HepG2 (cell line): ENCODE results near the gene FBXW5. TPM values are rescaled to one million over a fixed set of nuclear protein-coding genes. Genes with fewer than 3 reads are reported as not detected.

ENCODE experiments used
- ATAC-seq: fragments of 200-7000 bp; cut with Tn5 transposase; 3 replicates; pipeline ENCODE4 v1.9.1; 2020; ENCODE audit warnings: mild to moderate bottlenecking, moderate library complexity
- BruUV-seq: library from RNA; stranded (reverse); fragments of 400-500 nt; replicated peaks from 2 replicates; lab custom pipeline; 2021; lab: Mats Ljungman, UMichigan
- CTCF ChIA-PET: fragments of 300-600 bp; formaldehyde crosslinking; extraction: SDS; loops from one replicate; lab custom pipeline; 2021; ENCODE audit warnings: low total read pairs, inconsistent platforms, low intra/inter-chr PET ratio; lab: Yijun Ruan, JAX
- POLR2A ChIA-PET: fragments of 350-600 bp; sonication (Branson Sonifier 250); formaldehyde crosslinking; loops from one replicate; lab custom pipeline; 2020; ENCODE audit warnings: antibody characterized with exemption, inconsistent platforms; lab: Yijun Ruan, JAX
- DNase-seq: peaks from one replicate; pipeline ENCODE4 v3.0.0-alpha.2; 2015; ENCODE audit warnings: low spot score
- FAIRE-seq: peaks from 3 replicates; lab custom pipeline; 2011; peaks lifted over from hg19 to GRCh38; lab: Jason Lieb, UNC
- H2AFZ ChIP-seq: one replicate; pipeline ENCODE4 v1.6.1; 2011; ENCODE audit warnings: low read length, inconsistent platforms
- H3K27ac ChIP-seq: fragments of 300-600 bp; 3 replicates; pipeline ENCODE4 v1.8.0; 2011; ENCODE audit warnings: mixed run types, mild to moderate bottlenecking, mixed read lengths, low read length, inconsistent platforms; ENCODE audit not compliant: insufficient read depth; ENCODE audit errors: extremely low read length
- H3K27me3 ChIP-seq, 2 experiments: fragments of 200-600 bp in 1 of 2; 2 replicates in 1 of 2; 3 replicates in 1 of 2; pipeline versions ENCODE4 v1.6.0 to v1.8.0; 2011; ENCODE audit warnings: low read length in 2 of 2, mild to moderate bottlenecking in 2 of 2, moderate library complexity in 2 of 2, inconsistent platforms in 1 of 2; ENCODE audit not compliant: insufficient read depth in 2 of 2, control insufficient read depth in 1 of 2
- H3K36me3 ChIP-seq, 2 experiments: fragments of 200-600 bp in 1 of 2; replicated peaks in 1 of 2; 2 replicates in 1 of 2; 3 replicates in 1 of 2; pipeline versions ENCODE4 v1.5.1 to v1.8.0; 2011; ENCODE audit warnings: low read length in 2 of 2, inconsistent platforms in 1 of 2; ENCODE audit not compliant: insufficient read depth in 2 of 2, control insufficient read depth in 1 of 2
- H3K4me1 ChIP-seq: 2 replicates; pipeline ENCODE4 v1.5.1; 2012; ENCODE audit warnings: low read length, inconsistent platforms; ENCODE audit not compliant: insufficient read depth
- H3K4me2 ChIP-seq: 2 replicates; pipeline ENCODE4 v1.6.0; 2011; ENCODE audit warnings: low read depth, low read length, inconsistent platforms
- H3K4me3 ChIP-seq, 3 experiments: fragments of 200-600 bp in 1 of 3; sonication (generic), shearing (Covaris generic) in 1 of 3; replicated peaks in 1 of 3; 2 replicates each; pipeline ENCODE4 v1.5.1; 2011 to 2016; ENCODE audit warnings: low read length in 3 of 3, inconsistent platforms in 2 of 3, low read depth in 2 of 3, mild to moderate bottlenecking in 2 of 3, control low read depth in 1 of 3, mixed read lengths in 1 of 3; ENCODE audit not compliant: insufficient read depth in 1 of 3
- H3K79me2 ChIP-seq: one replicate; pipeline ENCODE4 v1.6.1; 2011; ENCODE audit warnings: low read length, inconsistent platforms; ENCODE audit not compliant: insufficient read depth
- H3K9ac ChIP-seq: 2 replicates; pipeline ENCODE4 v1.6.0; 2011; ENCODE audit warnings: mild to moderate bottlenecking, low read depth, low read length, inconsistent platforms; ENCODE audit not compliant: insufficient read depth
- H3K9me3 ChIP-seq: 2 replicates; pipeline ENCODE4 v1.5.1; 2012; ENCODE audit warnings: mild to moderate bottlenecking, low read length
- H4K20me1 ChIP-seq: 2 replicates; pipeline ENCODE4 v1.6.0; 2011; ENCODE audit warnings: inconsistent platforms, mild to moderate bottlenecking, low read length, moderate library complexity; ENCODE audit not compliant: insufficient read depth
- CEBPZ ChIP-seq: IDR thresholded peaks from 2 replicates; pipeline ENCODE4 v1.6.1; 2012; ENCODE audit warnings: low read length, improper control_type of control experiment
- CERS6 ChIP-seq: sonication (generic); formaldehyde crosslinking; IDR thresholded peaks from 2 replicates; pipeline ENCODE4 v1.5.0; 2020; ENCODE audit warnings: missing genetic modification reagents
- CREB3 ChIP-seq: sonication (generic); formaldehyde crosslinking; IDR thresholded peaks from 2 replicates; pipeline ENCODE4 v1.5.0; 2020; ENCODE audit warnings: missing genetic modification reagents
- DRAP1 ChIP-seq: IDR thresholded peaks from 2 replicates; pipeline ENCODE4 v1.6.1; 2016; ENCODE audit warnings: missing genetic modification reagents, missing compliant biosample characterization
- FOXA1 ChIP-seq, 2 experiments: fragments of 450-650 bp in 1 of 2; sonication (generic) in 1 of 2; formaldehyde crosslinking in 1 of 2; IDR thresholded peaks; 2 replicates each; pipeline versions ENCODE4 v1.4.0 to v1.6.1; 2016 to 2020; ENCODE audit warnings: missing genetic modification reagents in 1 of 2
- JARID2 ChIP-seq: sonication (generic); formaldehyde crosslinking; IDR thresholded peaks from 2 replicates; pipeline ENCODE4 v1.8.1; 2023; ENCODE audit warnings: missing genetic modification reagents, inconsistent platforms; ENCODE audit not compliant: insufficient replicate concordance
- KLF9 ChIP-seq: IDR thresholded peaks from 2 replicates; pipeline ENCODE4 v1.6.1; 2016; ENCODE audit warnings: low read depth
- RFX3 ChIP-seq: IDR thresholded peaks from 2 replicates; pipeline ENCODE4 v1.6.1; 2016; ENCODE audit warnings: missing biosample characterization, missing genetic modification reagents
- TP53 ChIP-seq: sonication (generic); formaldehyde crosslinking; conservative IDR thresholded peaks from 2 replicates; pipeline ENCODE4 v1.4.0; 2020; ENCODE audit warnings: missing genetic modification reagents
- ZBTB46 ChIP-seq: sonication (generic); formaldehyde crosslinking; IDR thresholded peaks from 2 replicates; pipeline ENCODE4 v1.4.0; 2020; ENCODE audit warnings: mild to moderate bottlenecking, missing genetic modification reagents, borderline replicate concordance
- ZNF292 ChIP-seq: sonication (generic); formaldehyde crosslinking; IDR thresholded peaks from 2 replicates; pipeline ENCODE4 v1.8.1; 2022; ENCODE audit warnings: mild to moderate bottlenecking, low read depth, missing genetic modification reagents, borderline replicate concordance
- ZNF331 ChIP-seq: sonication (generic); formaldehyde crosslinking; IDR thresholded peaks from 2 replicates; pipeline ENCODE4 v1.4.0; 2020; ENCODE audit warnings: missing genetic modification reagents
- ZNF33B ChIP-seq: sonication (generic); formaldehyde crosslinking; IDR thresholded peaks from 2 replicates; pipeline ENCODE4 v1.5.1; 2020; ENCODE audit warnings: mild to moderate bottlenecking, missing genetic modification reagents
- ZNF451 ChIP-seq: sonication (generic); formaldehyde crosslinking; IDR thresholded peaks from 2 replicates; pipeline ENCODE4 v1.5.0; 2020; ENCODE audit warnings: mild to moderate bottlenecking, missing genetic modification reagents
- ZNF777 ChIP-seq: sonication (generic); formaldehyde crosslinking; IDR thresholded peaks from 2 replicates; pipeline ENCODE4 v1.4.0; 2020; ENCODE audit warnings: missing genetic modification reagents
- ZSCAN30 ChIP-seq: sonication (generic); formaldehyde crosslinking; IDR thresholded peaks from 2 replicates; pipeline ENCODE4 v1.5.0; 2020; ENCODE audit warnings: mild to moderate bottlenecking, missing genetic modification reagents
- WGBS: methylation state at CpG from one replicate; pipeline ENCODE4 v1.1.6; 2017; ENCODE audit warnings: low lambda C conversion rate; 5-methylcytosine and 5-hydroxymethylcytosine counted together
- in situ Hi-C: cut with HindIII; loops from 2 replicates; pipeline ENCODE4 v1.10.0; 2017; ENCODE audit warnings: low pct_unique_long_range_greater_than_20kb; ENCODE audit not compliant: extremely low pct_ligation_motif_present
- intact Hi-C: fragments of 100-400 bp; cut with micrococcal nuclease; formaldehyde crosslinking; loops from one replicate; pipeline ENCODE4 v1.10.0; 2022; ENCODE audit not compliant: unreplicated experiment
- polyA plus RNA-seq, 8 experiments: library from polyadenylated mRNA; depleted of rRNA in 3 of 8; stranded (reverse) in 7 of 8; unstranded in 1 of 8; fragments of >200 nt; fragmentation: Illumina TruSeq in 4 of 8; extraction: Trizol in 4 of 8; gene quantifications; 2 replicates each; pipeline versions ENCODE4 v1.2.1 to v1.2.3, GENCODE V29; 2011 to 2016; ENCODE audit warnings: low read depth in 4 of 8, missing spikeins in 1 of 8, mixed read lengths in 1 of 8; ENCODE audit not compliant: insufficient read depth in 1 of 8
- total RNA-seq, 5 experiments: library from RNA; depleted of rRNA; stranded (reverse); fragments of >200 nt; fragmentation: Illumina TruSeq; extraction: Trizol; gene quantifications; 2 replicates each; pipeline ENCODE4 v1.2.3, GENCODE V29; 2016; ENCODE audit warnings: low read depth in 1 of 5

Gene FBXW5
- total and polyA plus RNA-seq, 2 of the 13 experiments (the other 11 are each of a cell fraction or from before 2014, with no cell fraction given): 52.0 to 60.4 TPM

- TF ChIP-seq FOXA1 (IDR thresholded peaks at IDR 0.05): no peak
- no peak for TF ChIP-seq FOXA1 (CRISPR knock-in tag; IDR thresholded peaks at IDR 0.05)
- TF ChIP-seq ZNF292 (CRISPR knock-in tag): no peak
- no peak for TF ChIP-seq RFX3 (CRISPR knock-in tag)
- TF ChIP-seq ZNF33B: no peak
- no peak for TF ChIP-seq ZNF451
- no peak for TF ChIP-seq DRAP1 (CRISPR knock-in tag)
- no peak for TF ChIP-seq ZNF331
- no peak for TF ChIP-seq ZNF777 (CRISPR knock-in tag)
- TF ChIP-seq CREB3 (CRISPR knock-in tag): no peak
- TF ChIP-seq TP53 (CRISPR knock-in tag): no peak
- TF ChIP-seq CEBPZ: no peak
- TF ChIP-seq ZBTB46: no peak
- TF ChIP-seq CERS6 (CRISPR knock-in tag): no peak
- TF ChIP-seq ZSCAN30: no peak
- no peak for TF ChIP-seq JARID2 (CRISPR knock-in tag)
- no peak for TF ChIP-seq KLF9 (CRISPR knock-in tag)
- DNase-seq (no peak), ATAC-seq (no peak), FAIRE-seq (no peak)
- BruUV-seq: no TSS peak
- H3K27me3 ChIP-seq: peaks cover 3 to 50% of the 10 kb centered on the region in 2 experiments; a peak in 3 of 5 replicates
- no peak overlapping the region for H3K27ac ChIP-seq
- H3K4me3 ChIP-seq: no peak overlapping the region
- ChIA-PET POLR2A (no interaction called here), CTCF (no interaction called here)
- intact Hi-C loops (no loop called here), in situ Hi-C loops (no loop called here)
- H3K4me1 ChIP-seq: peaks cover 39% of the 10 kb centered on the region
- H3K9me3 ChIP-seq: no peaks in the 10 kb centered on the region
- H3K79me2 ChIP-seq: no peaks in the 10 kb centered on the region
- no peak overlapping the region for H3K4me2 ChIP-seq
- no peak overlapping the region for H3K9ac ChIP-seq
- no peaks in the 10 kb centered on the region for H4K20me1 ChIP-seq
- no peak overlapping the region for H2AFZ ChIP-seq
- H3K36me3 ChIP-seq: no peaks in the 10 kb centered on the region
- 51% methylated on average over 3 of the region's 9 CpGs for WGBS
These were observed 38.6 kb upstream of the FBXW5 start for GRCh38 chr9:136983167-136983566.
